ENCODE measurements around the gene KLF4. TPM values are rescaled to one million over a fixed set of nuclear protein-coding genes. Genes with fewer than 3 reads are reported as not detected.

The KLF4 gene
- total RNA-seq, 4 donors from 2014 or later = 304 to 861 (median 407) TPM

GRCh38 chr9:107446491-107446890 is 43.1 kb downstream of the KLF4 start:
- H3K4me3 ChIP-seq = no peak overlapping the region
- H3K27ac ChIP-seq = no peak overlapping the region
- H3K27me3 ChIP-seq = no peaks in the 10 kb centered on the region
- WGBS, 2 donors (ENCODE audit: low coverage in 1 of 2) = 85 to 91% methylated on average over 9 to 12 of the region's 12 CpGs
- no peaks in the 10 kb centered on the region for H3K9me3 ChIP-seq
- in situ Hi-C loops (cut with MboI; ENCODE audit: low pct_ligation_motif_present in 1 of 4, low pct_unique_long_range_greater_than_20kb in 1 of 4, low sequenced_read_pairs in 3 of 4) (no loop called here), intact Hi-C loops (cut with DNase I; ENCODE audit: low total_unique reads) (no loop called here)
- H3K36me3 ChIP-seq = no peaks in the 10 kb centered on the region
- no peaks in the 10 kb centered on the region for H3K4me1 ChIP-seq
- no peak for DNase-seq
- TF ChIP-seq POLR2A (IDR thresholded peaks at IDR 0.05) (no peak), EP300 (IDR thresholded peaks at IDR 0.05; ENCODE audit: low read depth) (no peak), CTCF (IDR thresholded peaks at IDR 0.05) (no peak), POLR2AphosphoS5 (IDR thresholded peaks at IDR 0.05) (no peak)

- 65 to 82% methylated on average over 1 of the region's 1 CpG for whole genome bisulfite sequencing, 2 donors (ENCODE audit: low coverage in 1 of 2)
- no peaks in the 10 kb centered on the region for H3K4me1 ChIP-seq
- intact Hi-C loops (cut with DNase I; ENCODE audit: low total_unique reads) = loop anchor here (5.0 kb wide), 1 partner anchor 51 kb away; no protein-coding TSS in a partner anchor
- in situ Hi-C loops (cut with MboI; ENCODE audit: low pct_ligation_motif_present in 1 of 4, low pct_unique_long_range_greater_than_20kb in 1 of 4, low sequenced_read_pairs in 3 of 4) = no loop called here
- DNase-seq = no peak
- TF ChIP-seq POLR2A (IDR thresholded peaks at IDR 0.05) (no peak), POLR2AphosphoS5 (IDR thresholded peaks at IDR 0.05) (no peak), EP300 (IDR thresholded peaks at IDR 0.05; ENCODE audit: low read depth) (no peak), CTCF (IDR thresholded peaks at IDR 0.05) (no peak)
- H3K9me3 ChIP-seq = no peaks in the 10 kb centered on the region
- no peak overlapping the region for H3K27ac ChIP-seq
- H3K27me3 ChIP-seq = no peaks in the 10 kb centered on the region
- H3K4me3 ChIP-seq = no peak overlapping the region
- no peaks in the 10 kb centered on the region for H3K36me3 ChIP-seq
Observed at GRCh38 chr9:107443786-107444185, 45.8 kb downstream of the KLF4 start.

GRCh38 chr9:107439991-107440456 is 49.5 kb downstream of the KLF4 start:
- intact Hi-C loops (cut with DNase I; ENCODE audit: low total_unique reads) (loop anchor here (5.0 kb wide), 1 partner anchor 48 kb away; no protein-coding TSS in a partner anchor), in situ Hi-C loops (cut with MboI; ENCODE audit: low pct_ligation_motif_present in 1 of 4, low pct_unique_long_range_greater_than_20kb in 1 of 4, low sequenced_read_pairs in 3 of 4) (no loop called here)
- Histone ChIP-seq H3K36me3 (no peaks in the 10 kb centered on the region), H3K9me3 (no peaks in the 10 kb centered on the region), H3K4me1 (no peaks in the 10 kb centered on the region), H3K27ac (no peak overlapping the region), H3K27me3 (no peaks in the 10 kb centered on the region), H3K4me3 (no peak overlapping the region)
- no peak for DNase-seq
- 48 to 71% methylated on average over 2 to 3 of the region's 3 CpGs for WGBS, 2 donors (ENCODE audit: low coverage in 1 of 2)
- TF ChIP-seq CTCF (IDR thresholded peaks at IDR 0.05) = no peak

GRCh38 chr9:107438211-107439031 is 51.1 kb downstream of the KLF4 start:
- intact Hi-C loops (cut with DNase I; ENCODE audit: low total_unique reads) = no loop called here
- WGBS, 2 donors (ENCODE audit: low coverage in 1 of 2) = 68 to 80% methylated on average over 1 to 7 of the region's 7 CpGs

More at GRCh38 chr9:107438211-107439031, 51.1 kb downstream of the KLF4 start:
- TF ChIP-seq EP300 (IDR thresholded peaks at IDR 0.05; ENCODE audit: low read depth) (no peak), POLR2AphosphoS5 (IDR thresholded peaks at IDR 0.05) (no peak), CTCF (IDR thresholded peaks at IDR 0.05) (no peak), POLR2A (IDR thresholded peaks at IDR 0.05) (no peak)
- Histone ChIP-seq H3K36me3 (no peaks in the 10 kb centered on the region), H3K4me1 (no peaks in the 10 kb centered on the region), H3K27me3 (no peaks in the 10 kb centered on the region), H3K27ac (no peak overlapping the region), H3K4me3 (no peak overlapping the region), H3K9me3 (no peaks in the 10 kb centered on the region)
- DNase-seq = no peak
- in situ Hi-C loops (cut with MboI; ENCODE audit: low pct_ligation_motif_present in 1 of 4, low pct_unique_long_range_greater_than_20kb in 1 of 4, low sequenced_read_pairs in 3 of 4) = no loop called here
